Tibial nerve (tissue), 4 donors: ENCODE data around the gene FRZB. TPM values are rescaled to one million over a fixed set of nuclear protein-coding genes. Genes with fewer than 3 reads are reported as not detected.

Experiments
- DNase-seq, 2 donors: peaks; one replicate each; pipeline ENCODE4 v3.0.0-alpha.2; 2019; ENCODE audit warnings: low spot score in 2 of 2
- H3K27ac ChIP-seq, 4 donors: fragments of 200-600 bp; sonication (generic) in 3 of 4; one replicate each; pipeline ENCODE4 v1.5.1; 2017 to 2019; ENCODE audit warnings: mild to moderate bottlenecking in 1 of 4
- H3K27me3 ChIP-seq, 2 donors: fragments of 200-600 bp; sonication (generic) in 1 of 2; one replicate each; pipeline versions ENCODE4 v1.5.1 to v1.6.0; 2017 to 2019
- H3K36me3 ChIP-seq, 3 donors: fragments of 200-600 bp; sonication (generic); one replicate each; pipeline ENCODE4 v1.5.1; 2018 to 2019
- H3K4me1 ChIP-seq, 4 donors: fragments of 200-600 bp; sonication (generic) in 3 of 4; one replicate each; pipeline ENCODE4 v1.5.1; 2017 to 2019
- H3K4me3 ChIP-seq, 4 donors: fragments of 200-600 bp; sonication (generic) in 3 of 4; one replicate each; pipeline ENCODE4 v1.5.1; 2017 to 2019; ENCODE audit warnings: mild to moderate bottlenecking in 1 of 4, moderate library complexity in 1 of 4
- H3K9me3 ChIP-seq, 4 donors: fragments of 200-600 bp; sonication (generic) in 3 of 4; one replicate each; pipeline ENCODE4 v1.5.1; 2017 to 2019
- CTCF ChIP-seq, 5 experiments: fragments of 200-600 bp in 3 of 5; fragments of 450-650 bp in 2 of 5; sonication (generic) in 3 of 5; IDR thresholded peaks; one replicate each; pipeline ENCODE4 v1.5.1; 2016 to 2019; ENCODE audit warnings: antibody characterized with exemption in 5 of 5, mild to moderate bottlenecking in 3 of 5, moderate library complexity in 2 of 5
- EP300 ChIP-seq, 2 donors: sonication (generic); formaldehyde crosslinking; IDR thresholded peaks; one replicate each; pipeline ENCODE4 v1.6.1; 2017; ENCODE audit warnings: antibody characterized with exemption in 2 of 2, mild to moderate bottlenecking in 1 of 2
- POLR2A ChIP-seq, 2 donors: fragments of 450-650 bp; IDR thresholded peaks; one replicate each; pipeline ENCODE4 v1.6.1; 2017; ENCODE audit warnings: antibody characterized with exemption in 2 of 2, mild to moderate bottlenecking in 2 of 2, moderate library complexity in 2 of 2
- WGBS, 2 donors: methylation state at CpG; one replicate each; pipeline ENCODE4 v1.1.5; 2018; 5-methylcytosine and 5-hydroxymethylcytosine counted together
- total RNA-seq, 4 donors: library from RNA; depleted of rRNA; stranded (reverse); fragments of >200 nt; gene quantifications; one replicate each; pipeline ENCODE4 v1.1.0, GENCODE V29; 2016

The FRZB gene
- total RNA-seq, 4 donors from 2014 or later, result 3.0 to 12.8 (median 9.6) TPM

GRCh38 chr2:182863642-182864041, 2.8 kb downstream of the FRZB start:
- no peak for DNase-seq
- no peak for TF ChIP-seq POLR2A (IDR thresholded peaks at IDR 0.05)
- TF ChIP-seq CTCF (IDR thresholded peaks at IDR 0.05), result no peak
- TF ChIP-seq EP300 (IDR thresholded peaks at IDR 0.05), result no peak
- H3K9me3 ChIP-seq, result no peaks in the 10 kb centered on the region
- no peaks in the 10 kb centered on the region for H3K27me3 ChIP-seq
- H3K4me3 ChIP-seq, result no peak overlapping the region
- peaks cover 0 to 44% (median 6%) of the 10 kb centered on the region in 4 donors for H3K4me1 ChIP-seq
- H3K36me3 ChIP-seq, result no peaks in the 10 kb centered on the region
- no peak overlapping the region for H3K27ac ChIP-seq

GRCh38 chr2:182862091-182862490, 4.3 kb downstream of the FRZB start:
- Histone ChIP-seq H3K36me3 (no peaks in the 10 kb centered on the region), H3K4me3 (no peak overlapping the region), H3K27me3 (no peaks in the 10 kb centered on the region), H3K27ac (peak overlapping the region in 2 of 4 donors; percentile 14 to 15), H3K9me3 (peaks cover 0 to 5% (median 0%) of the 10 kb centered on the region in 4 donors), H3K4me1 (peaks cover 0 to 32% (median 6%) of the 10 kb centered on the region in 4 donors)
- 38% methylated on average over 5 of the region's 5 CpGs for WGBS, 2 donors
- TF ChIP-seq POLR2A (IDR thresholded peaks at IDR 0.05) (no peak), EP300 (IDR thresholded peaks at IDR 0.05) (no peak), CTCF (IDR thresholded peaks at IDR 0.05) (no peak)
- peak in 1 of 2 donors; percentile 5 for DNase-seq

- Histone ChIP-seq H3K4me1 (peaks cover 0 to 22% (median under 1%) of the 10 kb centered on the region in 4 donors), H3K27ac (no peak overlapping the region), H3K4me3 (no peak overlapping the region), H3K9me3 (peaks cover 0 to 8% (median 0%) of the 10 kb centered on the region in 4 donors), H3K36me3 (no peaks in the 10 kb centered on the region), H3K27me3 (no peaks in the 10 kb centered on the region)
- TF ChIP-seq CTCF (IDR thresholded peaks at IDR 0.05), result no peak
- no peak for DNase-seq
- WGBS, 2 donors, result 94 to 96% methylated on average over 2 of the region's 2 CpGs
Measured at GRCh38 chr2:182860858-182861257, 5.6 kb downstream of the FRZB start.

GRCh38 chr2:182858671-182859070, 7.8 kb downstream of the FRZB start:
- TF ChIP-seq CTCF (IDR thresholded peaks at IDR 0.05) (no peak), EP300 (IDR thresholded peaks at IDR 0.05) (no peak), POLR2A (IDR thresholded peaks at IDR 0.05) (no peak)
- 91 to 96% methylated on average over 3 of the region's 3 CpGs for WGBS, 2 donors
- no peak overlapping the region for H3K27ac ChIP-seq
- no peak overlapping the region for H3K4me3 ChIP-seq
- H3K36me3 ChIP-seq, result no peaks in the 10 kb centered on the region
- peaks cover 0 to 13% (median 0%) of the 10 kb centered on the region in 4 donors for H3K9me3 ChIP-seq
- H3K4me1 ChIP-seq, result peaks cover 0 to 16% (median 0%) of the 10 kb centered on the region in 4 donors
- no peaks in the 10 kb centered on the region for H3K27me3 ChIP-seq
- no peak for DNase-seq

GRCh38 chr2:182855376-182855775, 11.1 kb downstream of the FRZB start:
- no peak overlapping the region for H3K4me3 ChIP-seq
- H3K4me1 ChIP-seq, result peaks cover 0 to 8% (median 2%) of the 10 kb centered on the region in 4 donors
- H3K27me3 ChIP-seq, result no peaks in the 10 kb centered on the region
- 80 to 88% methylated on average over 2 of the region's 2 CpGs for WGBS, 2 donors
- H3K27ac ChIP-seq, result no peak overlapping the region
- no peak for DNase-seq
- H3K9me3 ChIP-seq, result peaks cover 0 to 13% (median 0%) of the 10 kb centered on the region in 4 donors
- H3K36me3 ChIP-seq, result no peaks in the 10 kb centered on the region
- TF ChIP-seq CTCF (IDR thresholded peaks at IDR 0.05) (no peak), POLR2A (IDR thresholded peaks at IDR 0.05) (no peak)
